GM03348 (cell line): Measurements from ENCODE around the gene C19orf25.
"Not testable (repeated sequence)": the region's sequence is repeated elsewhere in the genome, so short reads cannot be mapped to it uniquely, and the experiment has no call there.

ENCODE experiments used
- DNase-seq: peaks from one replicate; pipeline ENCODE4 v3.0.0; 2012; ENCODE audit warnings: low spot score

Gene C19orf25

DNA sequence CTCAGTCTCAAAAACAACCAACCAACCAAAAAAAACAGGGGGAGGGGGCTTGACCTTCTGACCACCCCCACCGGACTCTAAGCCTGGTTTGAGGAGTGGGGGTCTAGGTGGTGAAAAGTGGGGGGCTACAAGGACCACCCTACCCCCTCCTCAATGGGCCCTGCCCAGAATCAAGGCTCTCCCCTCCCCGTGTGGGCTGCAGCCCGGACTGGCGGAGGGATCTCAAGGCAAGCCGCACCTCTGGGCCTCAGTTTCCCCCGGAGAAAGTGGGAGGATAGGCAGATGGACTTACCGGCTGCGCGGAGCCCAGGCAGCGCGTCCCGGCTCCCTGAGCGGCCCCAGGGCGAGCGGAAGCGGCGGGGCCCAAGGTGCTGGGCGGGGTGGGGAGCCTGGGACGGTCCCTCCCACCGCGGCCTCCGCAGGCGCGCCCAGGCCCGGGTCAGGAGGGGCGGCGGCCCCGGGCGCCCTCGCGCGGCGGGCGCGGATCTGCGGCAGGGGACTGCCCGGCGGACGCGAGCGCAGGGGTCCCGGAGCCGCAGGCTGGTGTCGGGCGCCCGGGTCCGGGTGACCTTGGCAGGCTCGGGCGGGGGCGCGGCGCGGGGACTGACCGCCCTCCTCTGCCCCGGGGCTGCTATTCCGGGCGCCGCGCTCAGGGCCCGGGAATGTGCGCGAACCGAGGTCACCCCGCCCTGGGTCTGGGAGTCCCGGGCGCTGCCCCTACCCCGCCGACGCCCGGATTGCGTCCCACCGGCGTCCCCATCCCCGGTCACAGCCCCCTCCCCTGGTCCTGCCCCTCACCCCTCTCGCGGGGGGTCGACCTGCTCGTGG is 33.9 kb upstream of the C19orf25 start, which contains the start of gene ADAMTSL5:
Gene ADAMTSL5, minus strand, starts transcription at position 349 of the 828 bp plus-strand sequence. CDS start 2,076 bp downstream, outside the sequence.
- peak; percentile 94 for DNase-seq

DNA sequence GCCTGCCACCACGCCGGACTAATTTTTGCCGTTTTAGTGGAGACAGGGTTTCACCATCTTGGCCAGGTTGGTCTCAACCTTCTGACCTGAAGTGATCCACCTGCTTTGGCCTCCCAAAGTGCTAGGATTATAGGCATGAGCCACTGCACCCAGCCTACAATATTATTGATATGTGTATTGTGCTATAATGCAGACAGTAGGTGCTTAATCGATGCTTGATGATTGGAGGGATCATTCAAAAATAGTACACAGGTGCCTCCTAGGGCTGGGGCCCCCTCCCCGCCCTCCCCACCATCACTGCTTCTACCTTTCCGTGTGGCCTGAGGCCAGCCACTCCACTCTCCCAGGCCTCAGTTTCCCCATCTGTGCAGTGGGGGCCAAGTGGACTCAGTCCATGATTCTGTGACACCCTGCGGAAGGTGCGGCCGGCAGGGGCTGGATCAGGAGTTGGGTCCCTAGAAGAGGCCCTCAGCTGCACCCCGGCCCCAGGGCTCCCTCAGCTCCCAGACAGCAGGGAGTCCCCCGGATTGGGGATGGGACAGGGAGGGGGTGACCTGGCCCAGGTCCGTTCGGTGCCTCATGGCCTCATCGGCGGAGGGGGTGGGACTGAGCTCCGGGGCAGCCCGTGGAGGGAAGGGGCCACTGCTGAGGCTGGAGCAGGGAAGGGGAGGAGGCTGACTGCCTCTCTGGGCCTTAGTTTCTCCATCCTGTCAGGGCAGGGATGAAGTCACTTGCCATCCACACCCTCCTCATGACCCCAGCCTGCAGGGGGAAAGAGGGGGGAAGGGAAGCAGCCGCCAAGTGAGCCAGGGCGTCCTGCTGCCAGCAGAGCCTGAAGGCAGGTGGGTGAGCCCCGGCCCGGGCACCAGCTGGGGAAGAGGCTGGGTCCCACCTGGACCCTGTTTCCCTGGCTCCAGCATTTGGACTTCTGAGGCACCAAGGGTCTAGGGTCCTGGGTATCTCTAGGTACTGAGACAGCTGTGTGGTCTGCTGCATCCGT is 32.6 kb upstream of the C19orf25 start:
- DNase-seq = no peak

DNA sequence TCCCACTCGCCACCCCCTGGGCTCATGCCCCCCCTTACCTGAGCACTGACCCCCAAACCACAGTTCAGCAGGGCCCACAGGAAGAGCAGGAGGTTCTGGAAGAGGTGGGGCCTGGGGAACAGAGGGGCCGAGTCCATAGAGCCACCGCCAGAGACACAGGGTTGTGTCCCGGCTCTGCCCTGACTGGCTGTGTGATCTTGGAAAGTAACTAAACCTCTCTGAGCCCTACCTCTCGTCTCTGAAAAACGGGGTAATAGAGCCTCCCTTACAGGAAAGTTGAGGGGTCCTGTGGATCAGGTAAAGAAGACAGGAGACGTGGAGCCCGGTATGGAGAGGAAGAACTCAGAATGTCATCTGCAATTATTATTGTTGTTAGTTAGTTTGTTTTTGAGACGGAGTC is 31.8 kb upstream of the C19orf25 start:
- DNase-seq = no peak

DNA sequence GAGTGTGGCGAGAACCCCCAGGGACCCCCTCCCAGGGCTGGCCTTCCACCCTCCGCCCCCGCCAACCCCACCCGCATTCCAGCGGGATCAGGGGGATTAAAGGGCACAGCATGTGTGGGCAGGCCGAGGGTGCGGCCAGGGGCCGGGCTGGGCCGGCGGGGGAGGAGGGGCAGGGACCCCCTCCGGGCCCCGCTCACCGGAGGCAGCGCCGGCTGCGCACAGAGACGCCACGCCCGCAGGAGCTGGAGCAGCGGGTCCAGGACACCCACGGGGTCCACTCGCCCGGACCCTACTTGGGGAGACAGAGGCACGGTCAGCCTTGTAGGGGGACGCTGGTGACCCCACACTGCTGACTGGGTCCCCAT is 31.4 kb upstream of the C19orf25 start:
- no peak for DNase-seq

DNA sequence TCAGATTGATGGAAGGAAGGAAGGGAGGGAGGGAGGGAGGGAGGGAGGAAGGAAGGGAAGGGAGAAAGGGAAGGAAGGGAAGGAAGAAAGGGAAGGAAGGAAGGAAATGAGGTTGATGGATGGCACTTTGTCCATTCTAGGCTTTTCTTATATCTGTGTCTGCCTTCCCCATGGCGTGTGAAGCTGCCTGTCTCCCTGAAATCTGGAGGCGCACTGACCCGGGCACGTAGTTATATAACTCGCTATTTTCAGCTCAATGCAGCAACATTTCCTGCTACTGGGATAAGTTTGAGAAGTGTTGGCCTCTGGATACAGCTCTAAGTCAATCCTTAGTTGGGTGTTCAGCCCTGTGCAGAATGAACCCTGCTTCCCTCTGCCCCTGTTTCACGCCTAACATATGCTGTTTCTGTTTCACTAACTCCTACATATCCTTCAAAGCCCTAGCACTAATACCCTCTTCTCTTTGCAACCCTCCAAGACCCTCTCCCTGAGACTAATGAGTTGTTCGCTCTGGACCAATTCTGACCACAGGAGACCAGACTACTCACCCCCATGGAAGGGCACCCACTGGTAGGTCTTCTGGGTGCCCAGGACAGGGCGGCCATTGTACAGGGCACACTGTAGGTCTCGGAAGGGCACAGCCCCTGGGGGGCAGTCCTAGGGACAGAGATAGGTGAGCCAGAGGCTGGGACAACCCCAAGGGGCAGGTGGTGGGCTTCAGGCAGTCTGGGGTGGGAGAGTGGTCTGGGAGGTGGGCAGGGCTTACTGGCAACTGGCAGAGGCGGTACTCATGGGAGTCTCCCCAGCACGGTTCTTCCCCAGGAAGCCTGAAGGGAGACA is 30.8 kb upstream of the C19orf25 start:
- DNase-seq = no peak

- no peak for DNase-seq
Measured at GRCh38 chr19:1508507-1508856, 29.5 kb upstream of the C19orf25 start.

GRCh38 chr19:1507763-1508506 is 28.9 kb upstream of the C19orf25 start:
- DNase-seq = peak; percentile 100

- DNase-seq = no peak
Measured at GRCh38 chr19:1507192-1507660, 28.2 kb upstream of the C19orf25 start.

GRCh38 chr19:1505991-1506881 is 27.2 kb upstream of the C19orf25 start:
- no peak for DNase-seq

DNA sequence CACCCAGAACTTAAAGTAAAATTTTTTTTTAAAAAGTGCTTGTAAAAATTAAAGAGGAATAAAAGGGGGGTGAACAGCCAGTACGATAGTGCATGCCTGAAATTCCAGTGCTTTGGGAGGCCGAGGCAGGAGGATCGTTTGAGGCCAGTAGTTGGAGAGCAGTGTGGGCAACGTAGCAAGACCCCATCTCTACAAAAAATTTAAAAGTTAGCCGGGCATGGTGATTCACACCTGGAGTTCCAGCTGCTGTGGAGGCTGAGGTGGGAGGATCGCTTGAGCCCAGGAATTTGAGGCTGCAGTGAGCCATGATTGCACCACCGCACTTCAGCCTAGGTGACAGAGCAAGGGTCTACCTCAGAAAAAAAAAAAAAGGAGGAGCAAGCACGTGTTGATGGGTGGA is 26.0 kb upstream of the C19orf25 start:
- no peak for DNase-seq

DNA sequence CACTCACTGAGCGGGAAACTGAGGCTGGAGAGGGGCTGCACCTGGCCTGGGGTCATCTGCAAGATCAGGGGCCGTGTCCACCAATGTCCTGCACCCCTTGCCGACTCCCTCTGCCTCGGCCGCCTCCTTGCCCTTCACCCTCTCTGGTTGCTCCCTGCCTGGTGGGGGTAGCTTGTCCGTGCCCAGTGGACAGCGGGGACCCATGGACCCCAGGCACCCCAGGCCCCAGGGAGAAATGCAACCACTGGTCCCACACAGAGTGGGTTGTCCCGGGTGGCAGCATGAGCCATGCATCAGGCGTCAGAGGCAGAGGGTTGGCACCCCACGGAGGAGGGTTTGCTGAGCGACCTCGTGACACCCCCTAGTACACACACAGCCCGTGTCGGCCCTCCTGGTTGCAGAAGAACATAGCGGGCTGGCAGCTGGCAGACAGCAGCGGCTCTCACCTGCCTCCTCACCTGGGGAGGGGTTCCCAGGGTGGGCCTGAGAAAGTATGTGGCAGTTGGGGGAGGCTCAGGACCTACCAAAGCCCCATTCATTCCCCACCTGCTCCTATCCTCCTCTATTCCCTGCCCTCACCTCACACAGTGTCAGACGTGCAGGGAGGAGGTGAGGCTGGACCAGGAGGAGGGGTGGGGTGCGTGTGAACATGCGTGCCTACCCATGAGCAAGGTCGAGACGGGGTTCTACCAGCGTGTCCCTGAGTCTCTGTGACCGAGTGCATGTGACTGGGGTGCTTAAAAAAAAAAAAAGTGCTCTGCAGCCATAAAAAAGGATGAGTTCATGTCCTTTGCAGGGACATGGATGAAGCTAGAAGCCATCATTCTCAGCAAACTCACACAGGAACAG is 25.1 kb upstream of the C19orf25 start:
- no peak for DNase-seq

- DNase-seq = peak; percentile 72
Measured at GRCh38 chr19:1503089-1503924, 24.3 kb upstream of the C19orf25 start.

GRCh38 chr19:1502433-1503088 is 23.5 kb upstream of the C19orf25 start:
- DNase-seq = no peak

- DNase-seq = no peak
Measured at GRCh38 chr19:1501200-1501595, 22.2 kb upstream of the C19orf25 start.

DNA sequence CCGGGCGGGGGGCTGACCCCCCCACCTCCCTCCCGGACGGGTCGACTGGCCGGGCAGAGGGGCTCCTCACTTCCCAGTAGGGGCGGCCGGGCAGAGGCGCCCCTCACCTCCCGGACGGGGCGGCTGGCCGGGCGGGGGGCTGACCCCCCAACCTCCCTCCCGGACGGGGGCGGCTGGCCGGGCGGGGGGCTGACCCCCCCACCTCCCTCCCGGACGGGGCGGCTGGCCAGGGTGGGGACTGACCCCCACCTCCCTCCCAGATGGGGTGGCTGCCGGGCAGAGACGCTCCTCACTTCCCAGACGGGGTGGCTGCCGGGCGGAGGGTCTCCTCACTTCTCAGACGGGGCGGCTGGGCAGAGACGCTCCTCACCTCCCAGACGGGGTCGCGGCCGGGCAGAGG is 20.2 kb upstream of the C19orf25 start:
- DNase-seq = not testable (repeated sequence)

- DNase-seq = no peak
Measured at GRCh38 chr19:1497578-1498235, 18.7 kb upstream of the C19orf25 start.
